ENCODE results near the gene THAP9. TPM values are rescaled to one million over a fixed set of nuclear protein-coding genes. Genes with fewer than 3 reads are reported as not detected.
"Not testable (repeated sequence)": the region's sequence is repeated elsewhere in the genome, so short reads cannot be mapped to it uniquely, and the experiment has no call there.

Gene THAP9
- total and polyA plus RNA-seq, 8 donors, result 0.58 to 8.9 (median 1.9) TPM; not detected in 2

GRCh38 chr4:82905205-82905604 lies 4.7 kb downstream of the THAP9 start:
- intact Hi-C loops (cut with DNase I; ENCODE audit: low total_unique reads), result loop anchor here (10.0 kb wide), 1 partner anchor 100 kb away; no protein-coding TSS in a partner anchor
- Histone ChIP-seq H3K9me3 (no peaks in the 10 kb centered on the region), H3K27ac (no peak overlapping the region), H3K4me3 (no peak overlapping the region), H3K36me3 (peaks cover 0 to 32% (median 27%) of the 10 kb centered on the region in 4 donors), H3K4me1 (peaks cover 3 to 18% (median 7%) of the 10 kb centered on the region in 4 donors), H3K27me3 (no peaks in the 10 kb centered on the region)
- DNase-seq, result no peak
- TF ChIP-seq CTCF (IDR thresholded peaks at IDR 0.05) (no peak), EP300 (IDR thresholded peaks at IDR 0.05) (no peak), POLR2AphosphoS5 (IDR thresholded peaks at IDR 0.05) (no peak), POLR2A (IDR thresholded peaks at IDR 0.05) (no peak)
- 62 to 78% (median 73%) methylated on average over 2 of the region's 2 CpGs for WGBS, 5 donors

- intact Hi-C loops (cut with DNase I; ENCODE audit: low total_unique reads), result loop anchor here (10.0 kb wide), 1 partner anchor 98 kb away; no protein-coding TSS in a partner anchor
- Histone ChIP-seq H3K27ac (no peak overlapping the region), H3K27me3 (no peaks in the 10 kb centered on the region), H3K36me3 (peaks cover 0 to 41% (median 37%) of the 10 kb centered on the region in 4 donors), H3K4me1 (peaks cover 3 to 17% (median 5%) of the 10 kb centered on the region in 4 donors), H3K4me3 (no peak overlapping the region), H3K9me3 (no peaks in the 10 kb centered on the region)
- TF ChIP-seq POLR2A (IDR thresholded peaks at IDR 0.05) (no peak), POLR2AphosphoS5 (IDR thresholded peaks at IDR 0.05) (no peak), CTCF (IDR thresholded peaks at IDR 0.05) (no peak), EP300 (IDR thresholded peaks at IDR 0.05) (no peak)
- WGBS, 5 donors, result 88 to 95% (median 93%) methylated on average over 3 of the region's 3 CpGs
- no peak for DNase-seq
These were observed 5.9 kb downstream of the THAP9 start for GRCh38 chr4:82906469-82906868.

GRCh38 chr4:82909326-82909725 lies 8.8 kb downstream of the THAP9 start:
- Histone ChIP-seq H3K4me3 (no peak overlapping the region), H3K27me3 (no peaks in the 10 kb centered on the region), H3K27ac (no peak overlapping the region), H3K36me3 (peaks cover 0 to 49% (median 42%) of the 10 kb centered on the region in 4 donors), H3K4me1 (peaks cover 0 to 8% (median 0%) of the 10 kb centered on the region in 4 donors), H3K9me3 (no peaks in the 10 kb centered on the region)
- intact Hi-C loops (cut with DNase I; ENCODE audit: low total_unique reads), result loop anchor here (10.0 kb wide), 1 partner anchor 95 kb away; no protein-coding TSS in a partner anchor
- no peak for TF ChIP-seq POLR2A (IDR thresholded peaks at IDR 0.05)
- no peak for TF ChIP-seq EP300 (IDR thresholded peaks at IDR 0.05)
- TF ChIP-seq POLR2AphosphoS5 (IDR thresholded peaks at IDR 0.05), result no peak
- TF ChIP-seq CTCF (IDR thresholded peaks at IDR 0.05), result no peak
- 28 to 48% (median 41%) methylated on average over 1 of the region's 1 CpG for WGBS, 5 donors
- no peak for DNase-seq

- Histone ChIP-seq H3K4me1 (no peaks in the 10 kb centered on the region), H3K9me3 (no peaks in the 10 kb centered on the region), H3K27me3 (no peaks in the 10 kb centered on the region), H3K4me3 (no peak overlapping the region), H3K36me3 (peaks cover 0 to 40% (median 36%) of the 10 kb centered on the region in 4 donors), H3K27ac (no peak overlapping the region)
- WGBS, 5 donors, result 43 to 50% (median 46%) methylated on average over 2 of the region's 2 CpGs
- DNase-seq, result no peak
- TF ChIP-seq EP300 (IDR thresholded peaks at IDR 0.05), result no peak
- no peak for TF ChIP-seq POLR2AphosphoS5 (IDR thresholded peaks at IDR 0.05)
- TF ChIP-seq POLR2A (IDR thresholded peaks at IDR 0.05), result no peak
- TF ChIP-seq CTCF (IDR thresholded peaks at IDR 0.05), result no peak
- intact Hi-C loops (cut with DNase I; ENCODE audit: low total_unique reads), result no loop called here
These were observed 12.8 kb downstream of the THAP9 start for GRCh38 chr4:82913305-82913704.

- DNase-seq; H3K9me3 ChIP-seq; intact Hi-C loops (cut with DNase I; ENCODE audit: low total_unique reads); H3K27me3 ChIP-seq; H3K27ac ChIP-seq; H3K4me1 ChIP-seq; H3K4me3 ChIP-seq: not testable (repeated sequence)
- WGBS, 5 donors, result 89 to 100% (median 97%) methylated on average over 2 of the region's 2 CpGs
- peaks cover 0 to 36% (median 30%) of the 10 kb centered on the region in 4 donors for H3K36me3 ChIP-seq
These were observed 13.4 kb downstream of the THAP9 start for GRCh38 chr4:82913968-82914367.
